ENCODE results near the gene ASTN2. TPM values are rescaled to one million over a fixed set of nuclear protein-coding genes. Genes with fewer than 3 reads are reported as not detected.
"Not testable (repeated sequence)": the region's sequence is repeated elsewhere in the genome, so short reads cannot be mapped to it uniquely, and the experiment has no call there.

ASTN2 gene
- total RNA-seq, 1 donor, result 3.1 TPM

DNA sequence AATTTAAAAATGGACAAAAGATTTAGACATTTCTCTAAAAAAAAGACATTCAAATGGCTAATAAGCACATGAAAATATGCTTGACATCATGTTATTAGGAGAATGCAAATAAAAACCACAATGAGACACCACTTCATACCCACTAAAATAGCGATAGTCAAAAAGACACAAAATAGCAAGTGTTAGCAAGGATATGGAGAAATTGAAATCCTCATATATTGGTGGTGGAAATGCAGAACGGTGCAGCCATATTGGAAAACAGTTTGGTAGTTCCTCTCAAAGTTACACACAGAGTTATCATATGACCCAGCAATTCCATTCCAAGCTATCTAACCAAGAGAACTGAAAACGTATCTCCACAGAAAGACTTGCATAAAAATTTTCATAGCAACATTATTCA is 955.3 kb downstream of the ASTN2 start:
- H3K4me1 ChIP-seq (ENCODE audit: insufficient read depth, low read length), result no peaks in the 10 kb centered on the region
- peaks cover 16% of the 10 kb centered on the region for H3K9me3 ChIP-seq (ENCODE audit: low read depth, low read length)
- no peak overlapping the region for H3K4me3 ChIP-seq (ENCODE audit: low read length)
- no peaks in the 10 kb centered on the region for H3K27me3 ChIP-seq (ENCODE audit: insufficient read depth, low read length)

DNA sequence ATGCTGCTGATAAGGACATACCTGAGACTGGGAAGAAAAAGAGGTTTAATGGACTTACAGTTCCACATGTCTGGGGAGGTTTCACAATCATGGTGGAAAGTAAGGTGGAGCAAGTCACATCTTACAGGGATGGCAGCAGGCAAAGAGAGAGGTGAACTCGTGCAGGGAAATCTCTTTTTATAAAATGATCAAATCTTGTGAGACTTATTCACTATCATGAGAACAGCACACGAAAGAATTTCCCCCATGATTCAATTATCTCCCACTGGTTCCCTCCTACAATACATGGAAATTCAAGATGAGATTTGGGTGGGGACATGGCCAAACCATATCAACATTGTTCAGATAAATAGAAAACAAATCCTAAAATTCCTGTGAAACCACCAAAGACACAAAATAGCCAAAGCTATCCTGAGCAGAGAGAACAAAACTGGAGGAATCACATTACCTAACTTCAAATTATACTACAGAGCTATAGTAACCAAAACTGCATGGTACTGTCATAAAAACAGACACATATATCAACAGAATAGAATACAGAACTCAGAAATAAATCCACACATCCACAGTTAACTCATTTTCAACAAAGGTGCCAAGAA is 958.3 kb downstream of the ASTN2 start:
- peaks cover 16% of the 10 kb centered on the region for H3K9me3 ChIP-seq (ENCODE audit: low read depth, low read length)
- H3K27me3 ChIP-seq (ENCODE audit: insufficient read depth, low read length), result no peaks in the 10 kb centered on the region
- H3K4me3 ChIP-seq (ENCODE audit: low read length), result no peak overlapping the region
- H3K4me1 ChIP-seq (ENCODE audit: insufficient read depth, low read length), result no peaks in the 10 kb centered on the region

DNA sequence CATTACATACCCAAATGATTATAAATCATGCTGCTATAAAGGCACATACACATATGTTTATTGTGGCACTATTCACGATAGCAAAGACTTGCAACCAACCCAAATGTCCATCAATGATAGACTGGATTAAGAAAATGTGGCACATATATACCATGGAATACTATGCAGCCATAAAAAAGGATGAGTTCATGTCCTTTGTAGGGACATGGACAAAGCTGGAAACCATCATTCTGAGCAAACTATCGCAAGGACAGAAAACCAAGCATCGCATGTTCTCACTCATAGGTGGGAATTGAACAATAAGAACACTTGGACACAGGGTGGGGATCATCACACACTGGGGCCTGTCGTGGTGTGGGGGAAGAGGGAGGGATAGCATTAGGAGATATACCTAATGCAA is 960.3 kb downstream of the ASTN2 start:
- H3K27me3 ChIP-seq (ENCODE audit: insufficient read depth, low read length); H3K4me1 ChIP-seq (ENCODE audit: insufficient read depth, low read length); H3K4me3 ChIP-seq (ENCODE audit: low read length): not testable (repeated sequence)
- H3K9me3 ChIP-seq (ENCODE audit: low read depth, low read length), result peaks cover 16% of the 10 kb centered on the region

DNA sequence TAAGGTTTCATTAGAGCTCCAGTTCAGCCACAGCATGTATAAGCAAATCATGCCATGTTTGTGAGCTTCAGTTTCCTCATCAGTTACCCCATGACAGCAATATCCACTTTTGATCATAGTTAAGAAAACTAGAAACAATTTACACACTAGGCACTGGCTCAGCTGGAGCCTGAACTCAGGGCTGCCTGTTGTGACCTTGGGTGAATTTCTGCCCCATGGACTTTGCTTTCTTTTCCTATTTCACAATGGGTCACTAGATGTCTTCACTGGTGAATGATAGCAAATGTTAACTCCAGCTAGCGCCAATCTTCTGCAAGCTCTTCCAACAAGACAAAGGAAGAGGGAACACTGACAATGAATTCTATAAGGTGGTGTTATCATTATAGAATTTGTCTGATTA is 961.1 kb downstream of the ASTN2 start:
- H3K4me3 ChIP-seq (ENCODE audit: low read length), result no peak overlapping the region
- H3K4me1 ChIP-seq (ENCODE audit: insufficient read depth, low read length), result no peaks in the 10 kb centered on the region
- no peaks in the 10 kb centered on the region for H3K27me3 ChIP-seq (ENCODE audit: insufficient read depth, low read length)
- H3K9me3 ChIP-seq (ENCODE audit: low read depth, low read length), result peaks cover 16% of the 10 kb centered on the region

DNA sequence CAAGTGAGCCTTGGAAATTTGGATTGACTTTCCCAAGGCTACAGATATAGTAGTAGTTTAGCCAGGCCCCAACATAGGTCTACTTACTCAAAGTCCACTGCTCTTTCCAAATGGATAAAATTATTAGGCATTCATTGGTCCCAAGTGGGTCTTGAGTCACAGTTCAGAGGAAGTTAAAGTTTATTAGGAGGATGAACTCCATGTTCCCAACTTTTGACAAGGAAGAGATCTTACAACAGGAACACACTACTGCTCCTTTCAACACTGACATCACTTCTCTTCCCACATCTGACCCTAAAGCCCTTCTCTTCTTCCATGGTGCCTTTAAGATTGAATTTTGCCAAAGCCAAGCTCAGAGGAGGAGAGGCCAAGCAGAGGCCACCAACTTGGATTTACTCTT is 962.2 kb downstream of the ASTN2 start:
- Histone ChIP-seq H3K4me3 (ENCODE audit: low read length) (no peak overlapping the region), H3K27me3 (ENCODE audit: insufficient read depth, low read length) (no peaks in the 10 kb centered on the region), H3K9me3 (ENCODE audit: low read depth, low read length) (peaks cover 16% of the 10 kb centered on the region), H3K4me1 (ENCODE audit: insufficient read depth, low read length) (no peaks in the 10 kb centered on the region)

DNA sequence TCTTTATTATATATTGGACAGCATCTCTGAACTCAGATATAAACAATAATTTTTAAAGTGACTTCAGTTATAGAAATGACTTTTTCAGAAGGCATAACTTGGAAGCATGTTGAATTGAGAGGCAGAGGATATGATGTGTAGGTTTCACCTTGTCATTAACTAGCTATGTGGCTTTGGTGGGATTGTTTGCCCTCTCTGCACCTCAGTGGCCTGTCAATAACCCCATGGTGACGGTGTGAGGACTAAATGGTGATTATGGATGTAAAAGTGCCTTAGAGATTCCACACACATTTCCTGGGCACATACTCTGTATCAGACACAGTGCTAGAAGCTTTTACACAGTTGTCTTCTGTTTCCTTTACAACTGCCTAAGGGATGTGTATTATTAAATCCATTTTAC is 962.6 kb downstream of the ASTN2 start:
- no peaks in the 10 kb centered on the region for H3K27me3 ChIP-seq (ENCODE audit: insufficient read depth, low read length)
- no peak overlapping the region for H3K4me3 ChIP-seq (ENCODE audit: low read length)
- H3K4me1 ChIP-seq (ENCODE audit: insufficient read depth, low read length), result no peaks in the 10 kb centered on the region
- H3K9me3 ChIP-seq (ENCODE audit: low read depth, low read length), result peaks cover 15% of the 10 kb centered on the region

DNA sequence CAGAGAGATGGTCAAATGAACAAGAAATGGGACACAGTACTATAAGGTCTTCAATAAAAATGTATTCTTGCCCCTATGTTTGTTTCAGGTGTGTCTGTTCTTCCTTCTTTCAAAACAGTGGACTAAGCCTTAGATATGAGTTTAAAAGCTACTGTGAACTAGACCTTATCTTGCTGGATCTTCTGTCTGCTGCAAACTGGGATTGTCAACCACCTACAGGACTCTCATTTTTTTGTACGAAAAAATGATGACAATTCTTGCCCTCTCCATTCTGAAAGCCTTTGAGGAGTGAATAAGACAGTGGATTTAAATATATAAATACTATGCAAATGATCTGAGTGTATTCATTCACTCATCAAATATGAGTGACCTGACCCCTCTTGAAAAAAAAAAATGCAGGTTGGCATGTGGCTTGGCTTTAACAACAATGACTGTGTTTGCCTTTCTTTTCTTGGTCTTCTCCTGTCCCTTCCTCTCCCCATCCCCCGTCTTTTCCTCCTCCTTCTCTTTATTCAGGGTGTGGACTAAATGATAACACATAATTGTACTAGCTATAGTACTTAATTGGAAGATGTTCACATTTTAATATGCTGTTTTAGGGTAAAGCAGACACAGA is 963.2 kb downstream of the ASTN2 start:
- Histone ChIP-seq H3K4me3 (ENCODE audit: low read length) (no peak overlapping the region), H3K9me3 (ENCODE audit: low read depth, low read length) (peaks cover 10% of the 10 kb centered on the region), H3K27me3 (ENCODE audit: insufficient read depth, low read length) (no peaks in the 10 kb centered on the region), H3K4me1 (ENCODE audit: insufficient read depth, low read length) (no peaks in the 10 kb centered on the region)

DNA sequence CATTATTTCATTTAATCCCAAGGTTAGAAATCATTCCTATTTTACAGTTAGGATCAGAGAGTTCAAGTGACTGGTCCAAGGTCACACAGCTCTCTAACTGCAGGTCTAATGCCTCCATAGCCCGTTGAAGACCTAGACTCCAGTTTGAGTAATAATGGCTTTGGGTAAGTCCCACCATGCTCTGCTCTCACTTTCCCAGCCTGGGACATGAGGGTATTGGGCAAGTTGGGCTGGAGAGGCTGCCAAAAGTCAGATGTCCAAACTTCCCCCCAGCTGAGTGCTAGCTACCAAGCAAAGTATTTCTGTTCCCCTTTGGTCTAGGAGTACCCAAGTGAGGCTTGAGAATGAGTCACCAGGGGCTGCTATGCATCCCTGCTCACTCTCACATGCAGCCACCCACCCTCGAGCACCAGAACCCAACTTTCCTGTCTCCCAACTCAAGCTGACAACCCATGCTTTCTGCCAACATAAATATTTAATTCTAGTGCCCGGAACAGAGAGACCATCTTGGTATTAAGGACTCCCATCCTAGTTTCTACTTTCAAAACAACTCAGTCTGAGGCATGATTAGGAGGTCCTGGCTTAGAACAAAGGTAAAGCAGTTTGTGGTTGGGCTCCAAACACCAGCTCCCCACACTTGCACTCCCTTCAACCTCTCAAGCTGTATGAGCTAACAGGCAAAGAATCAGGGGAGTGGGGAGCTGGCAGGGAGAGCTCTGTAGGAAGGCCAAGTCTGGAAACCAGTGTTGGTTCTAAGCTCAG is 964.3 kb downstream of the ASTN2 start:
- Histone ChIP-seq H3K27me3 (ENCODE audit: insufficient read depth, low read length) (no peaks in the 10 kb centered on the region), H3K4me1 (ENCODE audit: insufficient read depth, low read length) (no peaks in the 10 kb centered on the region), H3K9me3 (ENCODE audit: low read depth, low read length) (no peaks in the 10 kb centered on the region), H3K4me3 (ENCODE audit: low read length) (no peak overlapping the region)

DNA sequence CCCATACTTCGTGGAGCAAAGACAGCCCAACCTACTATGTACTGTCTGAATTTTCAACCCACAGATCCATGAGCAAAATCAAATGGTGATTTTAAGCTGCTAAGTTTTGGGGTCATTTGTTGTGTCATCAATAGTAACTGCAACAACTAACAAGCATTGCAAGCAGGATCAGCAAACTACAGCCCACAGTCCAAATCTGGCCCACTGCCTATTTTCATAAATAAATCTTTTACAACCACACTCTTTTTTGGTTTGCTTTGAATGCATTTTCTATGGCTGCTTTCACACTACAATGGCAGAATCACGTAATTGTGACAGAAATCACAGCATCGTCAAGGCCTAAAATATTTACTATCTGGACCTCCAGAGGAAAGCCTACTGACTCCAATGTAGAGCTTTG is 964.9 kb downstream of the ASTN2 start:
- H3K27me3 ChIP-seq (ENCODE audit: insufficient read depth, low read length), result no peaks in the 10 kb centered on the region
- no peaks in the 10 kb centered on the region for H3K9me3 ChIP-seq (ENCODE audit: low read depth, low read length)
- H3K4me3 ChIP-seq (ENCODE audit: low read length), result no peak overlapping the region
- H3K4me1 ChIP-seq (ENCODE audit: insufficient read depth, low read length), result no peaks in the 10 kb centered on the region

DNA sequence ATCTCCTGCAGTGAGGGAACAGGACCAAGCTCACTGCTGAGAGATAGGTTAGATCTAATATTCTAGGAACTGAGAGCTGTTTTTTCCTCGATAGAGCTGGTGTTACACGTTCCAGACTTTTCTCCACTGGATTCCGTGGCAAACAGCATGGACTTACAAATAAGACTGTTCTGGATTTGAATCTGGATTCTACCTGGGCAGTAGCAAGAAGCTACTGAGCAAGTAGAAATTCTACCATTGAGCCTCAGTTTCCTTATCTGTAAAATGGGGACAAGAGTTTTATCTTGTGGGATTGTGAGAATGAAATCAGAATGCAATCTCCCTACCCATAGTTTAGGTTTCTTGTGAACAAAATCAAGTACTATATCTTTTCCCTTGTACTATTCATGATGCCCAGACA is 966.4 kb downstream of the ASTN2 start:
- H3K4me3 ChIP-seq (ENCODE audit: low read length), result no peak overlapping the region
- H3K27me3 ChIP-seq (ENCODE audit: insufficient read depth, low read length), result no peaks in the 10 kb centered on the region
- H3K9me3 ChIP-seq (ENCODE audit: low read depth, low read length), result no peaks in the 10 kb centered on the region
- no peaks in the 10 kb centered on the region for H3K4me1 ChIP-seq (ENCODE audit: insufficient read depth, low read length)

DNA sequence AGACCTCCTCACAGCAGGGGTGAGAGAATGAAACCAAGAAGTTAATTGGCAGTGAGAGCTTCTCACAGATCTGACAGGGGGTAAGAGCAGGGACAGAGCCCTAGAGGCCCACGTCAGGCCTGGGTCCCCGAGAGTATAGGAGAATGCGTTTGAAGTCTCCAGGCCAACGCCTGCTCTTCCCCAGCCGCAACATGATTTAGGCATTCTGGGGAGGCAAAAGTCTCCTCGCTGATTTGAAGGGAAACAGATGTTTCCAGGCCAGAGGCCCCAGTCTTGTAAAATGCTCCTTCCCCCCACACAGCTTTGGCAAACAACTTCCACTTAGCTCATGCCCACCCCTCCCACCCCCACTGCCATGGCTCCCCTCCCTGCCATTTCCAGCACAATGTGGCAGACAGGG is 966.9 kb downstream of the ASTN2 start:
- Histone ChIP-seq H3K9me3 (ENCODE audit: low read depth, low read length) (no peaks in the 10 kb centered on the region), H3K4me3 (ENCODE audit: low read length) (no peak overlapping the region), H3K4me1 (ENCODE audit: insufficient read depth, low read length) (no peaks in the 10 kb centered on the region), H3K27me3 (ENCODE audit: insufficient read depth, low read length) (no peaks in the 10 kb centered on the region)

DNA sequence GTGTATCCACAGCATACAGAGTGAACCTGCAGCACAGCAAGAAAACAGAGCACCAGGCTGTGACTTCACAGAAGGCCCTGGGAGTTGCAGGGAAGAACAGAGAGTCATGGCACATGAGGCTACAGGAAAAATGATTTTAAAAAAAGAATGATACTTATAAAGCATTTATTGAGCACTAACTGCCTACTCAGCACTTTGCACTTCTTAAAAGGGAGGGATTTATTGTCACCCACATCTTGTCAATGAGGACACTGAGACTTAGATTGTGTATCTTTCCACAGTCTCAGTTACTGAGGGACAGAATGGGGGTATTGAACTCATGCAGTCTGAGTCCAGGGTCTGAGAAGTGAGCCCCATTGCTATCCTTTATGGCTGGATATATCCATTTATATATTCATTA is 972.3 kb downstream of the ASTN2 start:
- Histone ChIP-seq H3K4me1 (ENCODE audit: insufficient read depth, low read length) (no peaks in the 10 kb centered on the region), H3K9me3 (ENCODE audit: low read depth, low read length) (no peaks in the 10 kb centered on the region), H3K27me3 (ENCODE audit: insufficient read depth, low read length) (no peaks in the 10 kb centered on the region), H3K4me3 (ENCODE audit: low read length) (no peak overlapping the region)

DNA sequence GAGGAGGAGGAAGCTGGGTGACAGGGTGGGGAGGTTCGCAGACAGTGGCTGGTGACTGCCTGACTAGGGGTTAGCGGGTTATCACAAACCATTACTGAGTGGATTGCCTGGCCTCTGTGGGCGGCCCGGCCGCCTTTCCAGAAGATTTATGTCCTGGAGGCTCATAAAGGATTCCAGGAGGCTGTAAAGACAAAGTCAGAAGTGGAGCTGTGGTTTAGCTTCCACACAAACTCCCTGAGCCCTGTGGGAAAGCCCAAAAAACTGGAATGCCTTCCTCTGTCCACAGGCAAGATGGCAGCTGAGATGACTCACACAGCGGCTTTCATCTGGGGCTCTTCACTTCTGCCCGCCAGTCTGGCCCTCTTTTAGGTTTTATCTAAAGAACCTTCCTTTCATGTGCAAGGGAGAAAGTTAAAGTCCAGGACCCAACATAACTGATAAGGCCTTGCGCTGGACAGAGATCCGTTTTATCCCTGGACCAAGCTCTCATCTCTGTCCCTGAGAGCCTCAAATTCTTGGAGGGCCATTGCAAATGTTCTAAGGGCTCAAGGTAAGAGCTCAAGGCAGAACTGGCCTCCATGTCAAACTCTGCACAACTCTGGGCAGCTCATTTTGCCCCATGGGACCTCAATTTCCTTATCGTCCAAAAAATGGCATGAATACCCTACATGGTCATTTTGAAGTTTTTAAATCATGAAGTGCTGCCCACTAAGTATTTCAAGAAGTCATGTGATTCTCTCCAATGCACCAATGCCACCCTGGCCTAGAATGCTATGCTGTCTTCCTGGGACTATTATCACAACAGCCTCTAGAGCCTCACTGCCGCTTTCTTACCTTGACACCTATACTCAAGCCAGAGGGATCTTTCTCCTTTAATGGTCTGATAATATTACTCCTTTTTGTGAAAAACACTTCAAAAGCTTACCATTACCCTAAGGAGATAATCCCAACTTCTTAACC is 977.2 kb downstream of the ASTN2 start:
- Histone ChIP-seq H3K27me3 (ENCODE audit: insufficient read depth, low read length) (no peaks in the 10 kb centered on the region), H3K9me3 (ENCODE audit: low read depth, low read length) (no peaks in the 10 kb centered on the region), H3K4me1 (ENCODE audit: insufficient read depth, low read length) (no peaks in the 10 kb centered on the region), H3K4me3 (ENCODE audit: low read length) (no peak overlapping the region)

DNA sequence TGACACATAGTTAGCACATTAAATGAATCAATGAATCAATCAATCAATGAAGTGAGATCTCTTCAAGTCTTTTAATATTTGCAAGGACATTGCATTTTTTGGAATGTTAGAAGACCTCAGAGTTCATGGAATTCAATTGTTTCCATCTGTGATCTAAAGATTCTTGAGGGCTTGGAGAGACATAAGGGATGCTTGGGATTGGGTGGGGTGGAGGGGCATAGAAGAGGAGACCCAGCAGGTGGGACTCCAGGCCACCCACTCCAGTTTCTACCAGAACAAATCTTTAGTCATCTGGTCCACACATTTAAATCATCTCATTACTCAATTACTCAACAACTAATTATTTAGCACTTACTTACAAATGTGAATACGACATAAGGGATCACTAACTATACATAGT is 978.7 kb downstream of the ASTN2 start:
- H3K4me1 ChIP-seq (ENCODE audit: insufficient read depth, low read length), result no peaks in the 10 kb centered on the region
- H3K9me3 ChIP-seq (ENCODE audit: low read depth, low read length), result no peaks in the 10 kb centered on the region
- H3K4me3 ChIP-seq (ENCODE audit: low read length), result no peak overlapping the region
- H3K27me3 ChIP-seq (ENCODE audit: insufficient read depth, low read length), result no peaks in the 10 kb centered on the region

DNA sequence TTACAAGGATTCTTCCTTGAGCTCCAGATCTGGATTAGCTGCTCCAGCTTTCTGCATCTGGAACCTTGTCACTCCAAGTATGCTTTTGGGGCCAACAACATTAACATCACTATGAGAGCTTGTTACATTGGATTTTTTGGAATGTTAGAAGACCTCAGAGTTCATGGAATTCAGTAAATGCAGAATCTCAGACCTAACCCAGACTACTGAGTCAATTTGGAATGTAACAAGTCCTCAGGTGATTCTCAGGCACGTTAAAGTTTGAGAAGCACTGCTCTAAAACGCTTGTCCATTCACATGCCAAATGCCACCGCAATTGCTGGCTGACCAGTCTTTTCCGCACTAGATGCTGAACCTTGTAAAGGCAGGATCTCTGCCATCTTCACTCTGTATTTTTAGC is 979.2 kb downstream of the ASTN2 start:
- H3K9me3 ChIP-seq (ENCODE audit: low read depth, low read length), result no peaks in the 10 kb centered on the region
- H3K27me3 ChIP-seq (ENCODE audit: insufficient read depth, low read length), result no peaks in the 10 kb centered on the region
- H3K4me1 ChIP-seq (ENCODE audit: insufficient read depth, low read length), result no peaks in the 10 kb centered on the region
- H3K4me3 ChIP-seq (ENCODE audit: low read length), result no peak overlapping the region

Measured in mononuclear cell (primary cell).